ENCODE data around the gene HS6ST2. TPM values are rescaled to one million over a fixed set of nuclear protein-coding genes. Genes with fewer than 3 reads are reported as not detected.

The HS6ST2 gene
- total RNA-seq, 1 experiment from 2014 or later: 13.4 TPM

DNA sequence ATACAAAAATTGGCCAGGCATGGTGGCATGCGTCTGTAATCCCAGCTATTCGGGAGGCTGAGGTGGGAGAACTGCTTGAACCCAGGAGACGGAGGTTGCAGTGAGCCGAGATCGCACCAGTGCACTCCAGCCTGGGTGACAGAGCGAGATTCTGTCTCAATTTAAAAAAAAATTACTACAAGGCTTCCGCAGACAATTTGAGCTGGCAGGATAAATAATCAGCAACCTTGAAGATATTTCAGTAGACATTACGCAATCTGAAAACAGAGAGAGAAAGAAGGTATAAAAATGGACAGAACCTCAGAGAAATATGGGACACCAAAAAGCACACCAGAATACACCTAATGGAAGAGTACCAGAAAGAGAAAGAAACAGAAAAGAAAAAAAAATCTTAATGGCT lies 25.3 kb downstream of the HS6ST2 start:
- no peak for DNase-seq
- no TSS peak for BruUV-seq (replicated peaks)
- no peaks in the 10 kb centered on the region for H3K4me1 ChIP-seq (replicated peaks; ENCODE audit: insufficient read depth)
- no peak overlapping the region for H2AFZ ChIP-seq
- TF ChIP-seq CTCF (conservative IDR thresholded peaks at IDR 0.05): no peak
- TF ChIP-seq EZH2 (IDR thresholded peaks at IDR 0.05; ENCODE audit: low read depth): no peak
- no peak overlapping the region for H3K4me2 ChIP-seq
- intact Hi-C loops (cut with micrococcal nuclease; ENCODE audit: unreplicated experiment): no loop called here
- no peaks in the 10 kb centered on the region for H4K20me1 ChIP-seq (ENCODE audit: insufficient read depth)
- no peaks in the 10 kb centered on the region for H3K27me3 ChIP-seq (ENCODE audit: insufficient read depth, low read depth)
- H3F3A ChIP-seq (ENCODE audit: insufficient read depth, low read depth): no peaks in the 10 kb centered on the region
- H3K27ac ChIP-seq: no peak overlapping the region
- H3K9me2 ChIP-seq (ENCODE audit: insufficient read depth): no peaks in the 10 kb centered on the region
- peaks cover 74% of the 10 kb centered on the region for H3K79me2 ChIP-seq (ENCODE audit: low read depth)
- no peaks in the 10 kb centered on the region for H3K9me3 ChIP-seq (ENCODE audit: insufficient read depth, low read depth)
- ChIA-PET POLR2A (ENCODE audit: unreplicated experiment) (no interaction called here), CTCF (no interaction called here)
- H3K4me3 ChIP-seq: no peak overlapping the region
- H3K36me3 ChIP-seq (ENCODE audit: low read depth): no peaks in the 10 kb centered on the region

DNA sequence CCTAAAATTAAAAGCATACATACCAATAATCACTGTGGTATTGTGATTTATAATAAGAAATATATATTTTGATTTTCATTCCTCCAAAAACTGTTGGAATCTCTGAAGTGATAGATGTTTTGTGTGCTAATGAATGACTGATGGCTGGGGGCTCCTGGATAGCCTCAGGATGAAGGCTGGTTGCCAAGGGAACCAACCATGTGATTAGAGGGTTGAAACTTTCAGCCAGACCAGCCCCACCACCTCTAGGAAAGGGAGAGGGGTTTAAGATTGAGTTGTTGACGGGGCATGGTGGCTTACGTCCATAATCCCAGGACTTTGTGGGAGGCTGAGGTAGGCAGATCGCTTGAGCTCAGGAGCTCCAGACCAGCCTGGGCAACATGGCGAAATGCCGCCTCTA lies 34.0 kb downstream of the HS6ST2 start:
- H3K9me2 ChIP-seq (ENCODE audit: insufficient read depth): no peaks in the 10 kb centered on the region

GRCh38 chrX:132918523-132918922 lies 39.9 kb downstream of the HS6ST2 start:
- Histone ChIP-seq H3K79me2 (ENCODE audit: low read depth) (no peaks in the 10 kb centered on the region), H3K36me3 (ENCODE audit: low read depth) (no peaks in the 10 kb centered on the region; the same call in 1 of the 2 replicates), H2AFZ (no peak overlapping the region), H3F3A (ENCODE audit: insufficient read depth, low read depth) (no peaks in the 10 kb centered on the region), H3K27me3 (ENCODE audit: insufficient read depth, low read depth) (no peaks in the 10 kb centered on the region), H3K9me3 (ENCODE audit: insufficient read depth, low read depth) (no peaks in the 10 kb centered on the region), H3K4me3 (no peak overlapping the region), H3K4me2 (no peak overlapping the region), H3K9me2 (ENCODE audit: insufficient read depth) (no peaks in the 10 kb centered on the region), H4K20me1 (ENCODE audit: insufficient read depth) (no peaks in the 10 kb centered on the region; the same call in 1 of the 2 replicates), H3K27ac (no peak overlapping the region), H3K4me1 (replicated peaks; ENCODE audit: insufficient read depth) (no peaks in the 10 kb centered on the region)
- CTCF ChIA-PET: no interaction called here
- TF ChIP-seq EZH2 (IDR thresholded peaks at IDR 0.05; ENCODE audit: low read depth) (no peak), CTCF (conservative IDR thresholded peaks at IDR 0.05) (no peak)
- DNase-seq: no peak
- BruUV-seq (replicated peaks): no TSS peak
- POLR2A ChIA-PET (ENCODE audit: unreplicated experiment): no interaction called here
- intact Hi-C loops (cut with micrococcal nuclease; ENCODE audit: unreplicated experiment): no loop called here

More for the DNA sequence above, 34.0 kb downstream of the HS6ST2 start:
- ChIA-PET POLR2A (ENCODE audit: unreplicated experiment) (no interaction called here), CTCF (no interaction called here)
- H3K36me3 ChIP-seq (ENCODE audit: low read depth): 0 out of 2 replicates have a peak, but pooled peaks cover 7% of the 10 kb centered on the region
- H3K4me2 ChIP-seq: no peak overlapping the region
- H3K4me1 ChIP-seq (replicated peaks; ENCODE audit: insufficient read depth): no peaks in the 10 kb centered on the region
- no peaks in the 10 kb centered on the region for H3F3A ChIP-seq (ENCODE audit: insufficient read depth, low read depth)
- H4K20me1 ChIP-seq (ENCODE audit: insufficient read depth): no peaks in the 10 kb centered on the region
- no peak overlapping the region for H3K4me3 ChIP-seq
- DNase-seq: no peak
- no peak overlapping the region for H2AFZ ChIP-seq
- no peak for TF ChIP-seq EZH2 (IDR thresholded peaks at IDR 0.05; ENCODE audit: low read depth)
- TF ChIP-seq CTCF (conservative IDR thresholded peaks at IDR 0.05): no peak
- H3K79me2 ChIP-seq (ENCODE audit: low read depth): peaks cover 13% of the 10 kb centered on the region; the same call in 1 of the 2 replicates
- H3K9me3 ChIP-seq (ENCODE audit: insufficient read depth, low read depth): no peaks in the 10 kb centered on the region
- intact Hi-C loops (cut with micrococcal nuclease; ENCODE audit: unreplicated experiment): no loop called here
- no peak overlapping the region for H3K27ac ChIP-seq
- no peaks in the 10 kb centered on the region for H3K27me3 ChIP-seq (ENCODE audit: insufficient read depth, low read depth)
- no TSS peak for BruUV-seq (replicated peaks)

Measured in PC-9 (cell line).